ENCODE measurements around the gene HLA-DMB. TPM values are rescaled to one million over a fixed set of nuclear protein-coding genes. Genes with fewer than 3 reads are reported as not detected.

HLA-DMB gene
- total RNA-seq, 1 donor, result 1.7 TPM

- TF ChIP-seq CTCF (IDR thresholded peaks at IDR 0.05; ENCODE audit: insufficient read depth, low read depth, low read length), result no peak
- peak; percentile 35 for DNase-seq (ENCODE audit: low read depth)
- no peak overlapping the region for H3K4me3 ChIP-seq (ENCODE audit: low read depth, low read length)
These were observed 8.5 kb downstream of the HLA-DMB start for GRCh38 chr6:32932132-32932868.

- no peak for TF ChIP-seq CTCF (IDR thresholded peaks at IDR 0.05; ENCODE audit: insufficient read depth, low read depth, low read length)
- H3K4me3 ChIP-seq (ENCODE audit: low read depth, low read length), result no peak overlapping the region
- no peak for DNase-seq (ENCODE audit: low read depth)
These were observed 9.6 kb downstream of the HLA-DMB start for GRCh38 chr6:32931211-32931610.

- no peak for TF ChIP-seq CTCF (IDR thresholded peaks at IDR 0.05; ENCODE audit: insufficient read depth, low read depth, low read length)
- no peak overlapping the region for H3K4me3 ChIP-seq (ENCODE audit: low read depth, low read length)
- no peak for DNase-seq (ENCODE audit: low read depth)
These were observed 18.7 kb downstream of the HLA-DMB start for GRCh38 chr6:32922083-32922482.

GRCh38 chr6:32920715-32921114 lies 20.1 kb downstream of the HLA-DMB start:
- DNase-seq (ENCODE audit: low read depth), result no peak
- no peak for TF ChIP-seq CTCF (IDR thresholded peaks at IDR 0.05; ENCODE audit: insufficient read depth, low read depth, low read length)
- no peak overlapping the region for H3K4me3 ChIP-seq (ENCODE audit: low read depth, low read length)

GRCh38 chr6:32912951-32913350 lies 27.9 kb downstream of the HLA-DMB start:
- no peak for TF ChIP-seq CTCF (IDR thresholded peaks at IDR 0.05; ENCODE audit: insufficient read depth, low read depth, low read length)
- DNase-seq (ENCODE audit: low read depth), result peak; percentile 7
- H3K4me3 ChIP-seq (ENCODE audit: low read depth, low read length), result no peak overlapping the region

- no peak overlapping the region for H3K4me3 ChIP-seq (ENCODE audit: low read depth, low read length)
- no peak for DNase-seq (ENCODE audit: low read depth)
- no peak for TF ChIP-seq CTCF (IDR thresholded peaks at IDR 0.05; ENCODE audit: insufficient read depth, low read depth, low read length)
These were observed 31.9 kb downstream of the HLA-DMB start for GRCh38 chr6:32908897-32909296.

GRCh38 chr6:32906539-32906938 lies 34.3 kb downstream of the HLA-DMB start:
- TF ChIP-seq CTCF (IDR thresholded peaks at IDR 0.05; ENCODE audit: insufficient read depth, low read depth, low read length), result no peak
- DNase-seq (ENCODE audit: low read depth), result peak; percentile 11
- no peak overlapping the region for H3K4me3 ChIP-seq (ENCODE audit: low read depth, low read length)
